Activated CD8-positive, alpha-beta memory T cell treated with anti-CD3 and anti-CD28 coated beads for 4 hours (primary cell): ENCODE data around the gene FETUB.

Experiments
- DNase-seq, 2 donors: peaks; one replicate each; pipeline ENCODE4 v3.0.0-alpha.2; 2020; ENCODE audit warnings: low read depth in 2 of 2

Gene FETUB, protein sequence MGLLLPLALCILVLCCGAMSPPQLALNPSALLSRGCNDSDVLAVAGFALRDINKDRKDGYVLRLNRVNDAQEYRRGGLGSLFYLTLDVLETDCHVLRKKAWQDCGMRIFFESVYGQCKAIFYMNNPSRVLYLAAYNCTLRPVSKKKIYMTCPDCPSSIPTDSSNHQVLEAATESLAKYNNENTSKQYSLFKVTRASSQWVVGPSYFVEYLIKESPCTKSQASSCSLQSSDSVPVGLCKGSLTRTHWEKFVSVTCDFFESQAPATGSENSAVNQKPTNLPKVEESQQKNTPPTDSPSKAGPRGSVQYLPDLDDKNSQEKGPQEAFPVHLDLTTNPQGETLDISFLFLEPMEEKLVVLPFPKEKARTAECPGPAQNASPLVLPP

DNA sequence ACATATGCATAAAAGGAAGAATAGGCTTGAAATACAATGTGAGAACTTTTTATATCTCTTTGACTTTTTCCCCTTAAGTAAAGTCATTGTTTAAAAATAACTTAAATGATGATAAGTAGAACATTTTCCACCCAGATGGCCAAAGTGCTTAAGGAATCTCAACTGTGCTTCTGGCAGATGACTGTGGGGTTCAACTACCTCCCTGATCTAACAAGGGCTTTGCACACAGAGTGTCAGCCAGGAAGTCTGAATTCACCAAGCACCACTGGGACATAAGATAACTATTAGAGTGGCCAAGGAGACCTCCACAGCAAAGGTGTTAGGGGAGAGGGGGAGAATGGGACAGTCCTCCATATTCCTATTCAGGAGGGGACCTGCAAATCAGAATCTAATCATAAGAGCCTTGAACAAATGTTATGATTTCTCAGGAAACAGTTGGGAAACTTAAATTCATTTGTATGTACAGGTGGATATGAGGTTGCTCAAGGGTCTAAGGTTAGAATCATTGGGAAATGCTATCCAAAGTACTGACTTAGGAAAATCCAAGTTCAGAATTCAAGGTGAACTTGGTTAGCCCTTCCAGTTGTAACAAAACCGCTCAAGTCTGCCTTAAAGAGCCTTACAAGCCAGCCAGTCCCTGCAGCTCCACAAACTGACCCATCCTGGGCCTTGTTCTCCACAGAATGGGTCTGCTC is at the start of gene FETUB:
FETUB (plus strand) TSS at position 622 of the 695 bp plus-strand sequence; CDS start at position 684, 62 bp downstream.
- no peak for DNase-seq

DNA sequence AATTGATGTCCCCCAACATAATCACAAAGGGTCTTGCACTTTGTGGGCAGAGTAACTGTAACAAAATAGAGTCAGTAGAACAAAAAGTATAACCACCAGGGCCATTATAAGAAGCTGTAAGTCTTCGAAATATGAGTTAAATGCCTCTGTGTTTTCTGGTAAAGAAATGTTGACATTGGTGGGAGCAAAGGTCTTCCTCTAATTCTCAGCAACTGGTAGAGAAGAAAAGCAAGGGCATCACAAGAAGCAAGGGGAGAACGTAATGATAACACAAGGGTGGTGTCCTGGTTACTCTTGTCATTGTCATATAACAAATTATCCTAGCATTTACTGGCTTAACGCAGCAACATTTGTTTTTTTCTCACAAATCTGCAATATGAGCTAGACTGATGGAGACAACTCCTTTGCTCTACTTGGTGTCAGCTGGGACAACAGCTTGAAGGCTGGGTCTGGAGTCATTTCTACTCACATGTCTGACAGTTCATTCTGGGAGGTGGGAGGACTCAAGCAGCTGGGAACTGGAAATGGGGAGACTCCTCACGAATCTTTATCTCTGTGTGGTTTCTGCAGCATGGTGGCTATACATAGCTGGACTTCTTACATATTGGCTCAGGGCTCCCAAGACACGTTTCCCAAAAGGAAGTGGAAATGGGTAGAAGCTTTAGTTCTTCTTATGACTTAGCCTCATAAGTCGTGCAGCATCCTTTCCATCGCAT is 49.5 kb upstream of the FETUB start:
- no peak for DNase-seq

DNA sequence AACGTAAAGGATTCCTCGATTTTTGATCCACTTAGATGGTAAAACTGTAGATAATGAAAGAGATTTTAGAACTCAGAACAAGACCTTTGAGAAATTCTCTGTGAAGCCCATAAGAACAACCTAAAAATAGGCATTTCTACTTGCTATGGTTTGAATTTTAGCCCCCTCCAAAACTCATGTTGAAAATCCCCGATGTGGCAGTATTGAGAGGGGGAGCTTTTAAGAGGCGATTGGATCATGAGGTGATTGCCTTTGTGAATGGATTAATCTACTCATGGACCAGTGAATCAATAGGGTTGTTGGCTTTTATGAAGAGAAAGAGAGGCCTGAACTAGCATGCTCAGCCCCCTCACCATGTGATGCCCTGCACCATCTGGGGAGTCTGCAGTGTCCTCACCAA is 47.5 kb upstream of the FETUB start:
- no peak for DNase-seq

DNA sequence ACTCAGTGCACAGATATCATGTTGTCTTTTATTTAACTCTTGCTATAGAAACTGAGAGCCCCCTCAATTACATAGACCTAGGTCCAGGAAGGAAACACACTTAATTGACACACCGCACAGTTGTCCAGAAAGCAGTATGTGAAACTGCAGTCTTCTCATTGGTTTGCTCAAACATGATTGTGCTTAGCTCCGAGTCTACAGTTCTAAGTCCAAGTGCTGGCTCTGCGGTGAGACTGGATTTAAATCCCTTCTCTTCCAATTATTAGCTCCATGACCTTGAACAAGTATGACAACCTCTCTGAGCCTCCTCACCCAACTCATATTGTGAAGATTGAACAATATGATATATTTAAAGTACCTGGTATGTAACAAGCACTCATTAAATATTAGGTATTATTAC is 46.3 kb upstream of the FETUB start:
- no peak for DNase-seq

DNA sequence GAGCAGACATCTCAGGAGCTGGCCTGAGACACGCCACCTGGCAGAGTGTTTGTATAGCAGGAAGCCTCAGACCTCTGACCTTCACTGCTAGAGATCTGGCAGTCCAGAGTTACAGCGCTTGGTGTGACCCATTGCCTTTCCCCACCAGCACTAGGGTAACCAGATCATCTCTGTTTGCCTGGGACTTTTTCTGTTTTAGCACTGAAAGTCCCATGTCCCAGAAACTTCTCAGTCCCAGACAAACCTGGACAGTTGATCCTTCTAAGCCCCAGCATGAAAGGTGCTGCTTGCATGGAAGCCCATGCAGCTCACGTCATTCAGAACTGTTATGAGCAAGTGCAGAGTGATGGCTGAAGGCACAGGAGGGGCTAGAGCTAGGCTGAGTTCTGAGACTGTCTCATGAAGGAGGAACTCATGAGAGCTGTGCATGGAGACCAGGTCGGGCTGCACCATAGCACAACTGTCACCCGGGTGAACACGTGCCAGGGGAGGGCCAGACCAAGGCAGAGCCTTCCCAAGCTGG is 45.5 kb upstream of the FETUB start:
- DNase-seq, result no peak

DNA sequence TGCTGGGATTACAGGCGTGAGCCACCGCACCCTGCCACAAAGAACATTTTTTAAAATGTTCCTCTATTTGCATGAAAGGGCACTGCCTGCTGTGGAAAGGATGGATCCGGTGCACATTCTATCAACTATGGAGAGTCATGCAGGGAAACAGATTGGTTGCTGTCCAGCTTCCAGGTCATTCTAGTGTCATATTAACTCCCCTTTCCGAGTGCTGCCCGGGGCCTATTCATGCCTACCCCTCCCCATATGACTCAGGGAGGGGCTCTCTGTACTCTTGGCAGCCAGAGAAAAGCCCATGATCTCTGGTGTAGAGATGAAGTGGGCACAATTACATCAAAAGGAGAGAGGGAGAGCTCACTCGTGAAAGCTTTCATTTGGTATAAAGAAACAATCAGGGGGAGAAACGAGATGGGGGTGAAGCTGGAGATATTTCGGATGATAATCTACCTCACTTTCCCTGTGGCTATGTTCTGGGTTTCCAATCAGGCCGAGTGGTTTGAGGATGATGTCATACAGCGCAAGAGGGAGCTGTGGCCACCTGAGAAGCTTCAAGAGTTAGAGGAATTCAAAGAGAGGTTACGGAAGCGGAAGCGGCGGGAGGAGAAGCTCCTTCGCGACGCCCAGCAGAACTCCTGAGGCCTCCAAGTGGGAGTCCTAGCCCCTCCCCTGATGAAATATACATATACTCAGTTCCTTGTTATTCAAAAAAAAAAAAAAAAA is 43.5 kb upstream of the FETUB start:
- no peak for DNase-seq

DNA sequence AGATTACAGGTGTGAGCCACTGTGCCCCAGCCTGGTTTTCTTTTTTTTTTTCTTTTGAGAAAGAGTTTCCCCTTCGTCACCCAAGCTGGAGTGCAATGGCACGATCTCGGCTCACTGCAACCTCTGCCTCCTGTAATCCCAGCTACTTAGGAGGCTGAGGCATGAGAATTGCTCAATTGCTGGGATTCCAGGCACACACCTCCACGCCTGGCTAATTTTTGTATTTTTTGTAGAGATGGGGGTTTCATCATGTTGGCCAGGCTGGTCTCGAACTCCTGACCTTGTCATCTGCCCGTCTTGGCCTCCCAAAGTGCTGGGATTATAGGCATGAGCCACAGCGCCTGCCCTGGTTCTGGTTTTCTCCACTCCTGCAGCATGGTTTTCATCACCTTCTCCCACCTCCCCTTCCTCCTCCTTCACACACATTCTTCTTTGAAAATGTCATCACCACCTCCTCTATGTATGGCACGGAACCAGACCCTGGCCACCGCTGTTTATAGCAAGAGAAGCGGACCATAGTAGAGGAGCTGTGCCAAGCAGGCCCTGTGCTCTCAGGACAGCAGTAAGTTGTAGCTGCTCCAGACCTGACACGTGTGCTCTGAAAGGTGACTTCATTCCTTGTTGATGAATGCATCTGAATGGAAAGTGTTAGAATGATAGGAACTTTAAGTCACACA is 42.0 kb upstream of the FETUB start:
- DNase-seq, result no peak

DNA sequence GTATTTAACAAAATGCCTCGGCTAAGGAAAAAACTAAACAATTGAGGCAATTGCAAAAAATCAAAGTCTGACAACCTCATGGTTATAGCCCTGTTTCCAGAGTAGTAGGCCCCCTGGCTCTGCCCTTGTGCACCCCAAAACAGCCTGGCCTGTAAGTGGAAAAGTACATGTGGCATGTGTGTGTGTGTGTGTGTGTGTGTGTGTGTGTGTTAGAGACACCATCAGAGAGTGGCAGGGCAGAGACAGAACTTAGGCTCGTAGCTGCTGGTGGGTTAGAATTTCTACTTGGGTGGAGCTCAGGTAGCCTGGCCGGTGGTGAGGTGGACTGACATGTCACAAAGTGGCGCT is 41.4 kb upstream of the FETUB start:
- no peak for DNase-seq

DNA sequence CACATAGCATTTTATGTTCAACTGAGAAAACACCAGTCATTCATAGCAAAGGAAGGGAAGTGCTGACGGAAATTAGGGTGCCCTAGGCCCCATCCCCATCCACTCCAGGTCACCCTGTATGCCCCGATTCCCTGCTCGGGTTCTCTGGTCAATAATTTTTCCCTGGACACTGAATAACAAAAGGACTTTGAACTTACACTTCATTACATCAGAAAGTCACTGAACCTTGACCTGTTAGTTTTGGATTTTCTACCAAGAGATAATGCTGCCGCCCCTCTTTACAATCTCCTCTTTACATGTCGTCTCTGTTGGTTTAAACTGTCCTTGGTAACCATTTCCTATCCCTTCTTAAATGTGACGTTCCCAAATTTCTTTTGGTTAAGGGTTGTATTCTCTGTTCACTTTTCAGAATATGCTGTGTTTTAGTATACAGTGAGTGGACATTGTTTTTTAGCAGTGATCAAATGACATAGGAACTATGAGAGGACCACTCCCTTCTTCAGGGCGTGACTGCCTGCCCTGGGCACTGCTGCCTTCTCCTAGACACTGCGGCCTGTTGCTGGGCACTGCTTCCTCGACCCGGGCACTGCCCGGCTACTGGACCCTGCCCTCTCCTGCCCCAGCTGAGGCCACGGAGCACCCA is 40.9 kb upstream of the FETUB start:
- DNase-seq, result no peak

DNA sequence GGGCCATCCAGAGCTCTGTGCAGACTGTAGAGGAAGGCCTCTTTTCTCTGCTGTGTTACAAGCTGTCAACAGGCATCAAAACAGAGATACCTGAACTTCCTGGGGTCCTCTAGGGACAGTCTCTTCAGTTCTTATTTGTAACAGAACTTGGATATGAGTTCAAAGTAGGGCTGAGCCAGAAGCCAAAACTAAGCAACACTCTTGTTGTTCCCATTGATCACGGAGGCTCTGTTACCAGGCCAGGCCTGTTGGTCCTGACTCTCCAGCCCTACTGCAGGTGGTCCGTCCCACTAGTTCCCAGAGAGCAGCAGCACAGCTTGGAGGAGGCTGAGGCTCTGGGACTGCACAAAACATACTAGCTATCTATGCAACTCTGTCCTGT is 40.4 kb upstream of the FETUB start:
- DNase-seq, result no peak

DNA sequence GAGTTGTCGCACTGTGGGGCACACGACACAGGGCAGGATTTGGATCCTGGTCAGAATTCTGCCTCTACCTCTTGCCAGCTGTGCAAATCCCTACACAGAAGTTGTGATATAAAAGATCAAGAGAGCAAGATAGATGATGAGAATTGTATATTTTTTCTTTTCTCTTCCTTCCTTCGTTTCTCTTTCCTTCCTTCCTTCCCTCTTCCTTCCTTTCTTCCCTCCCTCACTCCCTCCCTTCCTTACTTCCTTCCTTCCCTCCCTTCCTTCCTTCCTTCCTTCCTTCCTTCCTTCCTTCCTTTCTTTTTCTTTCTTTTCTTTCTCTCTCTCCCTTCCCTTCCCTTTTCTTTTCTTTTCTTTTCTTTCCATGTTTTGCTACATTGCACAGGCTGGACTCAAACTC is 39.3 kb upstream of the FETUB start:
- DNase-seq, result no peak

DNA sequence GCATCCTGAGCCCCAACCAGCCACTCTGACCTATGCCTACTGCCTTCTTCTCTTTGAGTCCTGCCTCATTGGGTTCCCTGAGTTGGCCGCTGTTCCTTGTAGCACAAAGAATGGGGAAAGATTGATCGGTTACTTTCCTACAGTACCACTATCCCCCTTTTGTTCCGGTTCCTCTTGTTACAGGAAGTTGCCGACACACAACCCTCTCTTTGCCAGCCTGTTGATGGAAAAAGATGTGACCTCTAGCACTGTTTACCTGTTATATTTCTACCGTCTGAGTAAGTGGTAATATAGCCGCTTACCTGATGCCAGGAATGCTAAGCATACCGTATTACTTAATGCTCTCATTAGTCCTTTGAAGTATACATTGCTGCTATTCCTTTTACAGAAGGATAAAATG is 37.0 kb upstream of the FETUB start:
- DNase-seq, result no peak

DNA sequence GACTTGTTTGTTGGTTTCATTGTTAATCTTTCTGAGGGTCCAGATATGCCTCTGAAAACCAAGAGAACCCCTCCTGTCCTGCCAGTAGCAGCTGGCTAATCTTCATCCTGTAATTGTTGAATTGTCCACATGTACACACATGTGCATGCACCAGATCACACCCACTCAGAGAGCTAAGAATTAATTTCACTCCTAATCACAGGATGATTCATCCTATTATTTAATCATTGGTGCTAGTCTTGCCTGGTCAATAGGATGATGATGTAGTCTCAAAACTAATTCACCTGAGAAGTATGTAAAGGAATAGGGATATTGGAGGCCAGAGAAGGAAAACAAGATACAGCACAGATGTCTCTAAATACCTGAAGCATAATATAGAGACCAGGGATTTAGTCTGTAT is 35.1 kb upstream of the FETUB start:
- DNase-seq, result no peak

DNA sequence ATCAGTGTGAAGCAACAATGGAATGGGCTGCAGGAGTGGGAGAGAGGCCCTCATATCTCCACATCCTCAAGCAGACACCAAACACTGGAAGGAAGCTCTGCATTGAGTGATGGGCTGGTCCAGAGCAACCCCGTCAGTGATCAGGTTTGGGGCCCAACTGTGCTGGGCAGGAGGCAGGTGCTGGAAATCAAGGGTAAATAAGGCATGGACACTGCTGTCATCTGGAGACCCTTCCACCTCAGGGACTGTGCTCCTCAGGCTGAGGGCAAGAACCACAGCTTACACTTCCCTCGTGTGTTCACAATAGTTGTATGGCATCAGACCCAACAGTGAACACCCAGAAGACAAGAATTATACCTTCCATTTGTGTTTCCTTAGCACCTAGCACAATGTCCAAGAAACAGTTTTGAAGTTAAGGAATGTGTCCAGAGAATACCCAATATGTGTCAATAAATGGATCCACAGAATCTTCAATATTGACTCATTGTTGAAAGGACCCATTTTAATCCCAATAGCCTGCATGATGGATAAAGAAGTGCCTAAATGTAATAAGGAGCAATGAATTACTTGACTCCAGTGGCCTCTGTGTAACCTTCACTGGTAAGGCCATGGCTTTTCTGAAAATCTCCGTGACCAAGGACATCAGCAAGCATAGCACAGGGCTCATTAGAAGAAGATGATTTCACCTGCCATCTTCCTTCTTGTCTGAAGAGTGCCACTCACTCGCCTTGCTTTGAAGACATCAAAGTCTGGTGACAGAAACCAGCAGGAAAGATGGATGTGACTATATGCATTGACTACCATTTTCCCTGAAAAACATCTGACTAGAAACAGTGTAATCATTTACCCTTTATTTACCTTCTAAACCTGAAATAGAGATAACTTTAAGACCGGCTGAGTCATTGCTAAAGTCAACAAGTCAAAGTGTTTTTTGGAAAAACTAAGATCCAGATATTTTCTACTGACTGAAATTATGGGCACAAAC is 34.3 kb upstream of the FETUB start:
- DNase-seq, result no peak

DNA sequence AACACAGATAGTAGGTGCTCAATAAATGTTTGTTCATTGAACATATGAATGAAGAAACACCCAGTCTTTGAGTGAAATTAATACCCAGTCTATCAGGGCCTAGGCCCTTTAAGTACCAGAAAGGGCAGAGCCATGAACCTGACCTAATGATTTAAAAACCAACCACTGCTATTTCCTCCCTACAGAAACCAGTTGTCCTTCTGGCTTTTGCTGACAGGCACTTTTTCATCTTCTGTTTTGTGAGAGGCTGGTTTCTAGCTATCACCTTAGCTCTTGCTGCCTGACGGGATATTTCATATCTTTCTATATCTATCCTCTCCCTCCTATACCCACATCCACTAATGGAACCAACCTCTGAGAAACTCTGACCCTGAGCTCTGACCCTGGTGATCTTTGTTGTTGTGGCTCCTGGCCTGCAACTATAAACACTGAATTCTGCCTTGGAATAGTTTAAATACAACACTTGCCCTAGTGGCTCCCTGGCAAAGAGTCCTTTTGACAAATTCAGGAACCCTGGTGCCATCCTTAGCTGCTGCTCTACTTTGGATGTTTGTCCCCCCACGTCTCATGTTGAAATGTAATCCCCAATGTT is 31.5 kb upstream of the FETUB start:
- DNase-seq, result no peak

DNA sequence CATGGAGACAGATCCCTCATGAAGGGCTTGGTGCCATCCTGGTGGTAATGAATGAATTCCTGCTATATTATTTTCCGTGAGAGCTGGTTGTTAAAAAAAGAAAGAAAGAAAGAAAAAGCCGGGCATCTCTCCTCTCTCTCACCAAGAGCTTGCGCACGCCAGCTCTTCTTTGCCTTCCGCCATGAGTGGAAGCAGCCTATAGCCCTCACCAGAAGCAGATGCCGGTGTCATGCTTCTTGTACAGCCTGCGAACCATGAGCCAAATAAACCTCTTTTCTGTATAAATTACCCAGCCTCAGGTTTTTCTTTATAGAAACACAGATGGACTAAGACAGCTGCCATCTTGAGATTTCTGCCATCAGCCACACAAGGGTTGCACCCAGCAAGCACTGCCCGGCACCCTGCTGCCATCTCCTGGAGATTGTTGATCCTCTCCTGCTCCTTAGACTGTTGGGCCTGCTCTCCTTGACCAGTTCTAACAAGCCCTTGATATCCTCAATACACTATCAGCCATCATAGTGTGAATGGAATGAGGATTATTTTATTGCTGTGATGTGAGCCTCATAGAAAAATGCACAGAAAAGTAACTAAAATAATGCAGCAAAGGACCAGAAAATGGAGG is 30.8 kb upstream of the FETUB start:
- DNase-seq, result no peak

DNA sequence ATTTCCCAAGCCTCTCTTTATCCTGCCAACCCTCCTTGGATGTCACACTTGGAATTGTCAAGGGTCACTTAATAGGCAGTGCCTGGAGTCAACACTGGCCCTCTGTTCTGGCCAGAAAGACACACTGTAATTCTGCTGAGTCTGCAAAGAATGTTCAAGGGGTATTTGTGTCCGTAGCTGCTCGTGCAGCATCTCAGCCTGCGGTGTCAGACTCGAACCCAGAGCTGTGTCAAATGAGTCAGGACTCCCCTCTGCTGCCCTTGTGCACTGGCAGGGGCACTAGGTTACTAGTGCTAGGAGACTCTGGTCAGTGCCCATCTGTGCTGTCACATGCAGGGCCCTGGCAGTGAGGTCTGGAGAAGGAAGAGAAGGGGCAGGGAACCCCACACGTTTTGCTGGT is 28.1 kb upstream of the FETUB start:
- DNase-seq, result no peak

DNA sequence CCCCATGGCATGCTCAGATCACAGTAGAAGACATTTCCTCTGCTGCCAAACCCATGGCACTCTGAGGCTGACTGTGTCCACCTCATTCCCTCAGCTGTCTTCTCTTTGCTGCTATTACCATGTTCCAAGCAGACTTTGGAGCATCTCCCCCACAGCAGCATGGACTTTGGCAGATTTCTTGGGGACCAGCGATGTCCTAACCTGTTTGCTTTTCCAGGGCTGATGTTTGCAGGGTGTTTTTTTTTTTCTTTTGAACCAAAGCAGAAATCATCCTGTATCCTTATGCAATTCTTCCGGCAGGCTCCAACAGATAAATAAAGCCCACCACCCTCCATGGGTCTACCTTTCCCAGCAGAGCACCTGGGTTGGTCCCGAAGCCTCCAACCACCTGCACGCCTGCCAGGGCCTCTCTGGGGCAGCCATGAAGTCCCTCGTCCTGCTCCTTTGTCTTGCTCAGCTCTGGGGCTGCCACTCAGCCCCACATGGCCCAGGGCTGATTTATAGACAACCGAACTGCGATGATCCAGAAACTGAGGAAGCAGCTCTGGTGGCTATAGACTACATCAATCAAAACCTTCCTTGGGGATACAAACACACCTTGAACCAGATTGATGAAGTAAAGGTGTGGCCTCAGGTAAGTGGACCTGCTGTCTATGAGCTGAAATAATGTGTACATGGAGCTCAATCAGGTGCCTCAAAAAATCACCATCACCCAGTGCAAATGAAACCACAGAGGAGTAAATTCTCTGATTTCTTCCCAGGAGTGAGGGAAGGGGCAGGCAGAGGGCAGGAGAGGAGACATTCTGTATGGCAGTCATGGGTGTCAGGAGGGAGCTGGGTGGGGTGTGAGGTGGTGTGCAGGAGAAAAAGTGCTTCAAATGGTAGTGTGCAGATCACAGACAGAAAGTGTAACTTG is 27.2 kb upstream of the FETUB start, which contains the start of gene AHSG:
AHSG (plus strand) TSS at position 340 of the 916 bp plus-strand sequence; CDS start at position 422, 82 bp downstream.
- DNase-seq, result no peak
